Colonic mucosa (tissue), 4 donors: ENCODE measurements around the gene CTNND2. TPM values are rescaled to one million over a fixed set of nuclear protein-coding genes. Genes with fewer than 3 reads are reported as not detected.

Source experiments
- DNase-seq: peaks from one replicate; pipeline ENCODE4 v3.0.0-alpha.2; 2020
- H3K27ac ChIP-seq: fragments of 200-600 bp; one replicate; pipeline ENCODE4 v1.8.0; 2021
- H3K27me3 ChIP-seq: fragments of 200-600 bp; one replicate; pipeline ENCODE4 v1.8.0; 2021
- H3K36me3 ChIP-seq: fragments of 200-600 bp; one replicate; pipeline ENCODE4 v1.8.0; 2021
- H3K4me1 ChIP-seq: fragments of 200-600 bp; one replicate; pipeline ENCODE4 v1.8.0; 2021; ENCODE audit warnings: mild to moderate bottlenecking
- H3K4me3 ChIP-seq: fragments of 200-600 bp; one replicate; pipeline ENCODE4 v1.8.0; 2021
- H3K9ac ChIP-seq, 2 donors: one replicate each; pipeline ENCODE4 v1.7.0; 2013; ENCODE audit warnings: control low read depth in 2 of 2, low read depth in 2 of 2, low read length in 2 of 2
- H3K9me3 ChIP-seq: fragments of 200-600 bp; one replicate; pipeline ENCODE4 v1.8.0; 2021
- intact Hi-C: fragments of 100-400 bp; cut with DNase I; formaldehyde crosslinking; loops from one replicate; pipeline ENCODE4 v1.14.1; 2022
- total RNA-seq, 2 donors: library from RNA; stranded (reverse); fragmentation: NEBNext Ultra II Directional in 1 of 2; extraction: Animal tissue kit (Norgen Biotek cat#: 25700) in 1 of 2; gene quantifications; one replicate each; pipeline ENCODE4 v1.2.1, GENCODE V29; 2021
- TF ChIP-seq, protein P1 (sequence below): fragments of 200-600 bp; IDR thresholded peaks from one replicate; pipeline ENCODE4 v1.8.0; 2022; ENCODE audit warnings: antibody characterized with exemption, mild to moderate bottlenecking
- donor health status: healthy.
- donor health status: DM: no; HTN: no; CAD: no.
- donor health status: DM: no; HTN: no; CAD: no.

CTNND2 gene
- total RNA-seq, 2 donors from 2014 or later = 1.1 TPM

DNA sequence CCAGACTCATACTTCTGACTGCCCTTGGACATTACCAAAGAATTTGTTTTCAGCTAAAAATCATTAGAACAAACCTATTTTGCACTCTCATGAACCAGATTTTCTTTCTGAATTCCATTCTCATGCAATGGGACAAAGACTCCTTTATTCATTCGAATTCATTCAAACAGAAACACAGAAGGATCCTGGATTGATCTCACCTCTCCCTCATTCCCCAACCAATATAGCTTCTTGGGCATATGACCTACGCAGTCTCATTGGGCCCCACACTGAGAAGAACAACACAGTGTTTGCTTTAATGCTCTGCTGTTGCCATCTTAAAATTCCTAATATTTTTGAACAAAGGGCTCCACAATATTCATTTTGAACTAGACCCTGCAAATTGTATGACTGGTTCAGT lies 392.4 kb downstream of the CTNND2 start:
- Histone ChIP-seq H3K4me1 (no peaks in the 10 kb centered on the region), H3K36me3 (no peaks in the 10 kb centered on the region), H3K27me3 (no peaks in the 10 kb centered on the region), H3K27ac (no peak overlapping the region), H3K9me3 (no peaks in the 10 kb centered on the region), H3K4me3 (no peak overlapping the region), H3K9ac (no peak overlapping the region)
- DNase-seq = no peak
- TF ChIP-seq, protein P1, sequence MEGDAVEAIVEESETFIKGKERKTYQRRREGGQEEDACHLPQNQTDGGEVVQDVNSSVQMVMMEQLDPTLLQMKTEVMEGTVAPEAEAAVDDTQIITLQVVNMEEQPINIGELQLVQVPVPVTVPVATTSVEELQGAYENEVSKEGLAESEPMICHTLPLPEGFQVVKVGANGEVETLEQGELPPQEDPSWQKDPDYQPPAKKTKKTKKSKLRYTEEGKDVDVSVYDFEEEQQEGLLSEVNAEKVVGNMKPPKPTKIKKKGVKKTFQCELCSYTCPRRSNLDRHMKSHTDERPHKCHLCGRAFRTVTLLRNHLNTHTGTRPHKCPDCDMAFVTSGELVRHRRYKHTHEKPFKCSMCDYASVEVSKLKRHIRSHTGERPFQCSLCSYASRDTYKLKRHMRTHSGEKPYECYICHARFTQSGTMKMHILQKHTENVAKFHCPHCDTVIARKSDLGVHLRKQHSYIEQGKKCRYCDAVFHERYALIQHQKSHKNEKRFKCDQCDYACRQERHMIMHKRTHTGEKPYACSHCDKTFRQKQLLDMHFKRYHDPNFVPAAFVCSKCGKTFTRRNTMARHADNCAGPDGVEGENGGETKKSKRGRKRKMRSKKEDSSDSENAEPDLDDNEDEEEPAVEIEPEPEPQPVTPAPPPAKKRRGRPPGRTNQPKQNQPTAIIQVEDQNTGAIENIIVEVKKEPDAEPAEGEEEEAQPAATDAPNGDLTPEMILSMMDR = no peak
- intact Hi-C loops = no loop called here

GRCh38 chr5:11510889-11511288 lies 393.4 kb downstream of the CTNND2 start:
- intact Hi-C loops = no loop called here
- Histone ChIP-seq H3K9me3 (no peaks in the 10 kb centered on the region), H3K36me3 (no peaks in the 10 kb centered on the region), H3K4me1 (no peaks in the 10 kb centered on the region), H3K27ac (no peak overlapping the region), H3K4me3 (no peak overlapping the region), H3K27me3 (no peaks in the 10 kb centered on the region), H3K9ac (no peak overlapping the region)
- TF ChIP-seq, protein P1 = no peak
- no peak for DNase-seq

DNA sequence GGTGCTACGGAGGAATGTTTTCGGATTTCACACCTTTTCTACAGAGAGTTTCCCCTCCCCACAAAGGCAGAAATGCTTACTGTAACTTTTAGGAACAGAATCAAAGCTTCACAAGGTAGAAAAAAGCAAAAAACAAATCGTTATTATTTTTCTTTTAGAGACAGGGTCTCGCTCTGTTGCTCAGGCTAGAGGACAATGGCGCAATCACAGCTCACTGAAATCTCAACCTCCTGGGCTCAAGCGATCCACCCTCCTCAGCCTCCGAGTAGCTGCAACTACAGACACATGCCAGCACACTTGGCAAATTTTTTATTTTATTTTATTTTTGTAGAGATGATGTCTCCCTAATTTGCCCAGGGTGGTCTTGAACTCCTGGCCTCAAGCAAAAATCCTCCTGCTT lies 394.5 kb downstream of the CTNND2 start:
- H3K27ac ChIP-seq = no peak overlapping the region
- H3K9ac ChIP-seq = no peak overlapping the region
- H3K4me3 ChIP-seq = no peak overlapping the region
- H3K9me3 ChIP-seq = no peaks in the 10 kb centered on the region
- H3K4me1 ChIP-seq = no peaks in the 10 kb centered on the region
- DNase-seq = no peak
- H3K36me3 ChIP-seq = no peaks in the 10 kb centered on the region
- intact Hi-C loops = no loop called here
- no peaks in the 10 kb centered on the region for H3K27me3 ChIP-seq
- TF ChIP-seq, protein P1 = no peak

DNA sequence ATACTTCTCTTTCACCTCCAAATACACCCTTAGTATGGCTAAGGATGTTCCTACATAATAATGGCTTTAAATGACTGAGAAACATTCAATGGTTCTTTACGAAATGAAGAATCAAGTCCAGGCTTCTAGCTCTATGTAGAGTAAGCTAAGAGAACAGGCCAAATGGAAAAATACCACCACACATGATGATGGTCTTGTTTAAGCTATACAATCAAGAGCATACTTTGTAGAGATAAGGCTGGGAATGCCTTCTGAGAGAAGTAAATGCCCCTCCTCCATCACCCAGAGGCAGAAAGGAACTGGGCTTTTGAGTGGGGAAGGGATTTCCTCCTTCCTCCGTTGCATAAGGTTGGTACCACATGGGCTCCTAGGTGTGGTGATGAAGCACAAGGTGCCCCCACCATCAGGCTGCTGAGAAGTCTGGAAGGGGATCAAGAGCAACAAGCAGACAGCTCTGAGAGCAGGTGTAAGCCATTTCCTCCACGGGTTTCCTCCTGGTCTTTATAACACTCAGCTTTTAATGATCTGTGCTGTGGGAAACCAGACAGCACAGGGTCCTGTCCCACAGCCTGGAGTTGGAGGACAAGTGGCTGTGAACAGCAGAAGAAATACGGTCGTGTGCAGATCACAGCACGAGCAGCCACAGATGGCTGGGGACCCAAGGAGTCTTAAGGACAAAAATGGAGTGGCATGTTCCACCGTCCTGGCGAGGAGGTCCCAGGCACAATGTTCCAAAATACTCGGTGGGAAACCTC lies 396.9 kb downstream of the CTNND2 start:
- TF ChIP-seq, protein P1 = no peak
- intact Hi-C loops = no loop called here
- DNase-seq = no peak
- H3K4me3 ChIP-seq = no peak overlapping the region
- no peaks in the 10 kb centered on the region for H3K9me3 ChIP-seq
- no peaks in the 10 kb centered on the region for H3K27me3 ChIP-seq
- H3K27ac ChIP-seq = no peak overlapping the region
- H3K4me1 ChIP-seq = no peaks in the 10 kb centered on the region
- H3K9ac ChIP-seq = no peak overlapping the region
- H3K36me3 ChIP-seq = no peaks in the 10 kb centered on the region

- H3K27me3 ChIP-seq = no peaks in the 10 kb centered on the region
- intact Hi-C loops = no loop called here
- TF ChIP-seq, protein P1 = no peak
Measured at GRCh38 chr5:11504886-11505193, 399.4 kb downstream of the CTNND2 start.

More at GRCh38 chr5:11504886-11505193, 399.4 kb downstream of the CTNND2 start:
- no peaks in the 10 kb centered on the region for H3K9me3 ChIP-seq
- no peaks in the 10 kb centered on the region for H3K4me1 ChIP-seq
- H3K27ac ChIP-seq = no peak overlapping the region
- no peak overlapping the region for H3K9ac ChIP-seq
- no peak for DNase-seq
- H3K4me3 ChIP-seq = no peak overlapping the region
- H3K36me3 ChIP-seq = no peaks in the 10 kb centered on the region
